ACC112 (cell line): ENCODE data around the gene PELO.
"Not testable (repeated sequence)": the region's sequence is repeated elsewhere in the genome, so short reads cannot be mapped to it uniquely, and the experiment has no call there.

ENCODE experiments used
- H2AFZ ChIP-seq: fragments of 200-600 bp; sonication (generic); one replicate; pipeline ENCODE4 v1.6.0; 2017; ENCODE audit warnings: antibody characterized with exemption, low read length; ENCODE audit not compliant: unreplicated experiment
- H3K27ac ChIP-seq: fragments of 200-600 bp; sonication (generic); 2 replicates; pipeline ENCODE4 v1.5.1; 2014; ENCODE audit warnings: low read depth, mild to moderate bottlenecking, antibody characterized with exemption, low read length, moderate library complexity
- H3K27me3 ChIP-seq: fragments of 200-600 bp; sonication (generic); 2 replicates; pipeline ENCODE4 v1.6.1; 2014; ENCODE audit warnings: mild to moderate bottlenecking, antibody characterized with exemption, low read length, moderate library complexity, mixed read lengths; ENCODE audit not compliant: insufficient read depth
- H3K36me3 ChIP-seq: fragments of 200-600 bp; sonication (generic); 2 replicates; pipeline ENCODE4 v1.6.1; 2016; ENCODE audit warnings: mild to moderate bottlenecking, antibody characterized with exemption, low read length, moderate library complexity, mixed read lengths; ENCODE audit not compliant: insufficient read depth
- H3K4me1 ChIP-seq: fragments of 200-600 bp; sonication (generic); one replicate; pipeline ENCODE4 v1.6.1; 2016; ENCODE audit warnings: low read length, mixed read lengths; ENCODE audit not compliant: insufficient read depth, unreplicated experiment, control insufficient read depth
- H3K4me3 ChIP-seq: fragments of 200-600 bp; sonication (generic); 2 replicates; pipeline ENCODE4 v1.5.1; 2014; ENCODE audit warnings: mild to moderate bottlenecking, low read depth, low read length
- H3K79me2 ChIP-seq: fragments of 200-600 bp; sonication (generic); one replicate; pipeline ENCODE4 v1.6.0; 2016; ENCODE audit warnings: low read length; ENCODE audit not compliant: control insufficient read depth, unreplicated experiment, insufficient read depth

PELO gene

GRCh38 chr5:52809884-52810283 lies 22.2 kb downstream of the PELO start:
- peak overlapping the region; percentile 38 for H2AFZ ChIP-seq
- peak overlapping the region; percentile 43; the same call in 1 of the 2 replicates for H3K4me3 ChIP-seq
- H3K27me3 ChIP-seq, result no peaks in the 10 kb centered on the region
- H3K27ac ChIP-seq, result peak overlapping the region; percentile 83
- H3K79me2 ChIP-seq, result peaks cover 19% of the 10 kb centered on the region
- peaks cover 68% of the 10 kb centered on the region for H3K4me1 ChIP-seq
- 0 out of 2 replicates have a peak, but pooled peaks cover 4% of the 10 kb centered on the region for H3K36me3 ChIP-seq

- H3K4me1 ChIP-seq, result peaks cover 63% of the 10 kb centered on the region
- peaks cover 14% of the 10 kb centered on the region for H3K79me2 ChIP-seq
- no peaks in the 10 kb centered on the region for H3K36me3 ChIP-seq
- H3K27ac ChIP-seq, result peak overlapping the region; percentile 83
- H3K27me3 ChIP-seq, result no peaks in the 10 kb centered on the region
- 0 out of 2 replicates have a peak overlapping the region, but pooled peaks have one; percentile 43 for H3K4me3 ChIP-seq
- no peak overlapping the region for H2AFZ ChIP-seq
These were observed 22.7 kb downstream of the PELO start for GRCh38 chr5:52810426-52810825.

- H3K27me3 ChIP-seq, result no peaks in the 10 kb centered on the region
- H3K4me1 ChIP-seq, result peaks cover 56% of the 10 kb centered on the region
- H3K36me3 ChIP-seq, result no peaks in the 10 kb centered on the region
- H3K27ac ChIP-seq, result peak overlapping the region; percentile 83
- peaks cover 9% of the 10 kb centered on the region for H3K79me2 ChIP-seq
- H2AFZ ChIP-seq, result no peak overlapping the region
- no peak overlapping the region for H3K4me3 ChIP-seq
These were observed 23.5 kb downstream of the PELO start for GRCh38 chr5:52811067-52811749.

- no peak overlapping the region for H3K27ac ChIP-seq
- H3K4me3 ChIP-seq, result no peak overlapping the region
- peaks cover 32% of the 10 kb centered on the region for H3K4me1 ChIP-seq
- no peaks in the 10 kb centered on the region for H3K36me3 ChIP-seq
- no peaks in the 10 kb centered on the region for H3K27me3 ChIP-seq
- no peak overlapping the region for H2AFZ ChIP-seq
- no peaks in the 10 kb centered on the region for H3K79me2 ChIP-seq
These were observed 26.8 kb downstream of the PELO start for GRCh38 chr5:52814352-52815148.

GRCh38 chr5:52817818-52818217 lies 30.1 kb downstream of the PELO start:
- Histone ChIP-seq H3K4me1 (peaks cover 8% of the 10 kb centered on the region), H3K27ac (no peak overlapping the region), H2AFZ (no peak overlapping the region), H3K36me3 (no peaks in the 10 kb centered on the region), H3K79me2 (no peaks in the 10 kb centered on the region), H3K27me3 (no peaks in the 10 kb centered on the region), H3K4me3 (no peak overlapping the region)

- Histone ChIP-seq H3K4me1 (peaks cover 8% of the 10 kb centered on the region), H3K79me2 (no peaks in the 10 kb centered on the region), H3K27ac (no peak overlapping the region), H3K36me3 (no peaks in the 10 kb centered on the region), H3K27me3 (no peaks in the 10 kb centered on the region), H2AFZ (no peak overlapping the region), H3K4me3 (no peak overlapping the region)
These were observed 30.6 kb downstream of the PELO start for GRCh38 chr5:52818360-52818759.

- not testable (repeated sequence) for H3K79me2 ChIP-seq, H3K27ac ChIP-seq, H2AFZ ChIP-seq, H3K4me3 ChIP-seq, H3K4me1 ChIP-seq, H3K36me3 ChIP-seq, H3K27me3 ChIP-seq
These were observed 31.1 kb downstream of the PELO start for GRCh38 chr5:52818807-52819206.

- Histone ChIP-seq H3K79me2 (no peaks in the 10 kb centered on the region), H2AFZ (no peak overlapping the region), H3K36me3 (no peaks in the 10 kb centered on the region), H3K4me3 (no peak overlapping the region), H3K27me3 (no peaks in the 10 kb centered on the region), H3K4me1 (no peaks in the 10 kb centered on the region), H3K27ac (no peak overlapping the region)
These were observed 34.2 kb downstream of the PELO start for GRCh38 chr5:52821901-52822300.

GRCh38 chr5:52822437-52822836 lies 34.7 kb downstream of the PELO start:
- Histone ChIP-seq H3K79me2 (no peaks in the 10 kb centered on the region), H3K4me3 (no peak overlapping the region), H2AFZ (no peak overlapping the region), H3K27ac (no peak overlapping the region), H3K36me3 (no peaks in the 10 kb centered on the region), H3K27me3 (no peaks in the 10 kb centered on the region), H3K4me1 (no peaks in the 10 kb centered on the region)

GRCh38 chr5:52824827-52825226 lies 37.1 kb downstream of the PELO start:
- H3K36me3 ChIP-seq, result no peaks in the 10 kb centered on the region
- H2AFZ ChIP-seq, result no peak overlapping the region
- no peaks in the 10 kb centered on the region for H3K79me2 ChIP-seq
- H3K27me3 ChIP-seq, result no peaks in the 10 kb centered on the region
- H3K27ac ChIP-seq, result no peak overlapping the region
- no peak overlapping the region for H3K4me3 ChIP-seq
- H3K4me1 ChIP-seq, result peaks cover 5% of the 10 kb centered on the region

- Histone ChIP-seq H3K27me3 (no peaks in the 10 kb centered on the region), H3K4me1 (peaks cover 5% of the 10 kb centered on the region), H2AFZ (no peak overlapping the region), H3K36me3 (no peaks in the 10 kb centered on the region), H3K79me2 (no peaks in the 10 kb centered on the region), H3K4me3 (no peak overlapping the region), H3K27ac (no peak overlapping the region)
These were observed 38.1 kb downstream of the PELO start for GRCh38 chr5:52825826-52826225.
